Epithelial cell of proximal tubule (primary cell): Measurements from ENCODE around the gene TBCEL. TPM values are rescaled to one million over a fixed set of nuclear protein-coding genes. Genes with fewer than 3 reads are reported as not detected.
"Not testable (repeated sequence)": the region's sequence is repeated elsewhere in the genome, so short reads cannot be mapped to it uniquely, and the experiment has no call there.

Source experiments
- DNase-seq: peaks from one replicate; pipeline ENCODE4 v3.0.0-alpha.2; 2011; ENCODE audit warnings: low read depth
- H3K4me3 ChIP-seq: 2 replicates; pipeline ENCODE4 v1.5.1; 2011; ENCODE audit warnings: low read depth, mild to moderate bottlenecking, low read length
- total RNA-seq: library from RNA; depleted of rRNA; stranded (reverse); fragments of >200 nt; gene quantifications from 2 replicates; pipeline ENCODE4 v1.2.3, GENCODE V29; 2015
- TF ChIP-seq, protein P1 (sequence below): conservative IDR thresholded peaks from 2 replicates; pipeline ENCODE4 v1.5.1; 2012; ENCODE audit warnings: low read depth, mild to moderate bottlenecking, low read length

Gene TBCEL
- total RNA-seq, 1 donor from 2014 or later, result 6.1 TPM

- TF ChIP-seq, protein P1, sequence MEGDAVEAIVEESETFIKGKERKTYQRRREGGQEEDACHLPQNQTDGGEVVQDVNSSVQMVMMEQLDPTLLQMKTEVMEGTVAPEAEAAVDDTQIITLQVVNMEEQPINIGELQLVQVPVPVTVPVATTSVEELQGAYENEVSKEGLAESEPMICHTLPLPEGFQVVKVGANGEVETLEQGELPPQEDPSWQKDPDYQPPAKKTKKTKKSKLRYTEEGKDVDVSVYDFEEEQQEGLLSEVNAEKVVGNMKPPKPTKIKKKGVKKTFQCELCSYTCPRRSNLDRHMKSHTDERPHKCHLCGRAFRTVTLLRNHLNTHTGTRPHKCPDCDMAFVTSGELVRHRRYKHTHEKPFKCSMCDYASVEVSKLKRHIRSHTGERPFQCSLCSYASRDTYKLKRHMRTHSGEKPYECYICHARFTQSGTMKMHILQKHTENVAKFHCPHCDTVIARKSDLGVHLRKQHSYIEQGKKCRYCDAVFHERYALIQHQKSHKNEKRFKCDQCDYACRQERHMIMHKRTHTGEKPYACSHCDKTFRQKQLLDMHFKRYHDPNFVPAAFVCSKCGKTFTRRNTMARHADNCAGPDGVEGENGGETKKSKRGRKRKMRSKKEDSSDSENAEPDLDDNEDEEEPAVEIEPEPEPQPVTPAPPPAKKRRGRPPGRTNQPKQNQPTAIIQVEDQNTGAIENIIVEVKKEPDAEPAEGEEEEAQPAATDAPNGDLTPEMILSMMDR, result no peak
- H3K4me3 ChIP-seq, result no peak overlapping the region
- no peak for DNase-seq
Observed at GRCh38 chr11:120998581-120998980, 25.3 kb upstream of the TBCEL start.

DNA sequence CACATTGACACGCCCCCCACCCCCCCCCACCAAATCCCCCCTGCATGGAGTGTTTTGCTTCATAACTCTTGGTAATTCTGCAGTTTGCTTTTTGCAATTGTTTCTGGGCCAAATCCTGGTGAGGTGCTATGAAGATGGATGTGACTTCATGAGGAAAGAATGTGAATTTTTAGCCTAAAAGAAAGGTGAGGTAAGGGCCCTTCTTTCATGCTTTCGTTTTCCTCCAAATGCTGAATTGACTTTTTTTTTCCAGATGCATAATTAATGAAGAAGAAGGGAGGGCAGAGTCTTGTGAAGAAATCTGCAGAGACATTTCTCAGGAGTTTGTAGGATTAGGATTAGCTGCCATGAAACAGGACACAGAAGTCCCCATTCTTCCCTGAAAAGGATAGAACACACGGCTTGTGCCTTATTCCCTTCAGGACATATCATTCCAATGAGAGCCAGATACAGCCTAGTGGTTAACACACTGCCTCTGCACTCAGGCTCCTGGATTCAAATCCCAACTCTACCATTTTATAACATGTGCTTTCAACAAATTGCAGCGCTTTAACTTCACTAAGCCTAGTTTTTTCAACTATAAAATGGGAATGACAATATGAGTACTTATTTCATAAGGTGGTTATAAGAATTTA, 19.6 kb upstream of the TBCEL start:
- DNase-seq, result no peak
- H3K4me3 ChIP-seq, result no peak overlapping the region
- TF ChIP-seq, protein P1, result no peak

- TF ChIP-seq, protein P1, result no peak
- no peak for DNase-seq
- H3K4me3 ChIP-seq, result no peak overlapping the region
Observed at GRCh38 chr11:121006922-121007321, 17.0 kb upstream of the TBCEL start.

GRCh38 chr11:121008551-121008950, 15.4 kb upstream of the TBCEL start:
- no peak overlapping the region for H3K4me3 ChIP-seq
- no peak for DNase-seq
- TF ChIP-seq, protein P1, result no peak

DNA sequence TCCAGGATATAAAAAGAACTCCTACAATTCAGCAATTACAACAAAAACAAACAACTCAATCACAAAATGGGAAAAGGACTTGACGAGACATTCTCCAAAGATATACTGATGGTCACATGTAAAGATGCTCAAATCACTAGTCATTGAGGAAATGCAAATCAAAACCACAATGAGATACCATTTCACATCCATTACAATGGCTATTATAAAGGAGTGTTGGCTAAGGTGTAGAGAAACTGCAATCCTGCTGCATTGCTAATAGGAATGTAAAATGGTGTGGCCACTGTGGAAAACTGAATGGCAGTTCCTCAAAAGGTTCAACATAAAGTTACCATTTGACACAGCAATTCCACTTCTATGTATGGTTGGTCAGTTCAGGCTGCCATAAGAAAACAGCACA, 11.8 kb upstream of the TBCEL start:
- no peak overlapping the region for H3K4me3 ChIP-seq
- DNase-seq, result no peak
- TF ChIP-seq, protein P1, result no peak

GRCh38 chr11:121018746-121019145, 5.2 kb upstream of the TBCEL start:
- no peak overlapping the region for H3K4me3 ChIP-seq
- TF ChIP-seq, protein P1, result no peak
- no peak for DNase-seq

DNA sequence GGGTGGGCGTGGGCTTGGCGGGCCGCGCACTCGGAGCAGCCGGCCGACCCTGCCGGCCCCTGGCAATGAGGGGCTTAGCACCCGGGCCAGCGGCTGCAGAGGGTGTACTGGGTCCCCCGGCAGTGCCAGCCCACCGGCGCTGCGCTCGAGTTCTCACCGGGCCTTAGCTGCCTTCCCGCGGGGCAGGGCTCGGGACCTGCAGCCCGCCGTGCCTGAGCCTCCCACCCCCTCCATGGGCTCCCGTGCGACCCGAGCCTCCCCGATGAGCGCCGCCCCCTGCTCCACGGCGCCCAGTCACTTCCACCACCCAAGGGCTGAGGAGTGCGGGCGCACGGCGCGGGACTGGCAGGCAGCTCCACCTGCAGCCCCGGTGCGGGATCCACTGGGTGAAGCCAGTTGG, 2.2 kb upstream of the TBCEL start:
- not testable (repeated sequence) for DNase-seq, H3K4me3 ChIP-seq
